Kidney glomerular epithelial cell (primary cell): ENCODE results near the gene LRRC4C.
A peak's percentile ranks its signal among the peaks of the same experiment; 100 is the strongest.

ENCODE experiments used
- DNase-seq: peaks from one replicate; lab custom pipeline; 2025; lab: John Stamatoyannopoulos, UW

The LRRC4C gene

DNA sequence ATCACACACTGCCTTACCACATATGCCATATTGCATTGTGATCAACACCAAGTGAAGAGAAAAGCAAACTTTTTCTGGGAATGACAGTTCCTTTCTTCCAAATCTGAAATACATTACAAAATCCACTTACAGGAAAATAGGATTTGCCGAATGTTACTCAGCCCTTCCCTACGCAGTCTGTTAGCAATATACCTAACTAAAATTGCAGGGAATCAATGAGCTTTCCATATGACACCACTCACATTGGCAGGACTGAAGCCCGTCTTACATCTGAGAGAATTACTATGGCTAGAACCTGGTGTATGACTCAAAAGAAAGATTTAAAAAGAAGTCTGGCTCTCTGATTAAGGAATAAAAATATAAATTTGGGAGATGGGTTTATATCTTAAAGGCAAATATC is 136.0 kb downstream of the LRRC4C start:
- DNase-seq, result no peak

DNA sequence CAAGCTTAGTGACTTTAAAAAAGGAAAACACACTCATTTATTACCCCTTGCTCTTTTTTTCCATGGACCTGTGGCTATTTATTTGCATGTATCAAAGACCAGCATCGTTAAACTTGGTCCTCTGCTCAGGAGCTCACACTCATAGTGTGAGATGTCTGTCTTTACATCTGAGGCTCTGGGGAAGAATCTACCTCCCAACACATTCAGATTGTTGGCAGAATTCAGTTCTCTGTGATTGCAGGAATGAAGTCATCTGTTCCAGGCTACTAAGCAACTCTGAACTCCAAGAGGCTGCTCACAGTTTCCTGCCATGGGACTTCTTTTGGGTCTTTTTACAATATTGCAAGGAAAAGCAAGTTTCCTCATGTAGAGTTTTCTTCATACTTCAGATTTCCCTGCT is 138.8 kb downstream of the LRRC4C start:
- DNase-seq, result no peak

DNA sequence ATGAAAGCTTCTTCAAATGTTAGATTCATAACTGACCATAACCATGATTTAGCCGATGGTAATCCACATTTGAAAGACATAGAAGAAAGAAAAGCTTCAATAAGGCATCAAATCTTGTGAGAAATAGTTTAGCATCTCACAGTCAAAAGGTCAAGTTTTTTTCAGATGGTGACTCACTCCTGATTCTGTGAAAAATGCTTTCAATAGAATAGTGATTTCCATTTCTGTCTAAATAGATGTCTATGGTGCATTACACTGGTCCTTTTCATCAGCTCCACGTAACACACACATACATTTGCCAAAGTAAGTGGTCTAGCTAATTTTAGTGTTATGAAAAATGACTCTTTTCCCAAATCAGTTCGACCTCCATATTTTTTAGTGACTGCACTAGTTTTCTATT is 139.2 kb downstream of the LRRC4C start:
- DNase-seq, result no peak

DNA sequence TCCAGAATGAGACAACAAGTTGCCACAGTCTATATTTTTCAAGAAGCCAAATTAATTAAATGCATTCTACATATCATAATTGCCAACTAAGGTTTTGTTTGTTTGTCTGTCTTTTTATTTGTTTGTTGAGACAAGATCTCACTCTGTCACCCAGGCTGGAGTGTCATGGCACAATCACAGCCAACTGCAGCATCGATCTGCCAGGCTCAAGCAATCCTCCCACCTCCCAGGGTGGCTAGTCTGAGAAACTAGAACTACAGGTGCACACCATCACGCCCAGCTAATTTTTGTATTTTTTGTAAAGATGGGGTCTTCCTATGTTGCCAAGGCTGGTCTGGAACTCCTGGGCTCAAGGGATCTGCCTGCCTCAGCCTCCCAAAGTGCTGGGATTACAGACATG is 140.0 kb downstream of the LRRC4C start:
- no peak for DNase-seq

DNA sequence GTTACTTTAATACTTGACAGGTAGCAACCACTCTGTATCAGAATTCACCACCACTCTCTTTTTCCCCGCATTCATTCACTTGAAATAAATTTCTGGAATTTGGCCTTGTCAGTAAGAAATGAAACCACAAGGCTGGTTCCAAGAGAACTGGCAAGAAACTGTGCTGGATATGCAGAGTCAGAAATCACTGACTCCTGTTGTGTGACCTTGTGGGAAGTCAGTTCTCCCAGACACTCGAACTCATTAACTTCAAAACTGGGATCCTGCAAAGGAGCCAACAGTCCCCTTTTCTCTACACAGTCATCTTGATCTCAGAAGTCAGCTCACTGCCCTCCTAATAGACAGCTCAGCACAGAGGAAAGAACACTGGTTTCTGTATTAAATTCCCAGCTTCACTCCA is 142.7 kb downstream of the LRRC4C start:
- peak; percentile 39 for DNase-seq

DNA sequence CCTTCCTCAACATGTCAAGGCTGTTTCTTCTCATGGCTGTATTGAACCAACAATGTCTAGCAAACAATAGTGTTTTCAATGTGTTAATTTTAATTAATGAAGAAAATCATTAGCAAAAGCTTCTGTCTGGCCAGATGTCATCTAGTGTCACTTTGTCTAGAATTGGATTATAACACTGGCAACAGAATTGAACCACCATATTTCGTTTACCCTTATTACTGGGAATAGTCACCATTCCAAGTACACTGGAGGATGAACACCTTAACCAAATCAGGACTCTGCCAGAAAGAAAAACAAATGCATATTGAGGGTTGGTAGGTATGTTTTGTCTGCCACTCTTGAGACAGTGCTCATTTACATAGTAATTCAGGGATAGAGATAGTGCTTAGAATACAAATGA is 146.2 kb downstream of the LRRC4C start:
- DNase-seq, result no peak

DNA sequence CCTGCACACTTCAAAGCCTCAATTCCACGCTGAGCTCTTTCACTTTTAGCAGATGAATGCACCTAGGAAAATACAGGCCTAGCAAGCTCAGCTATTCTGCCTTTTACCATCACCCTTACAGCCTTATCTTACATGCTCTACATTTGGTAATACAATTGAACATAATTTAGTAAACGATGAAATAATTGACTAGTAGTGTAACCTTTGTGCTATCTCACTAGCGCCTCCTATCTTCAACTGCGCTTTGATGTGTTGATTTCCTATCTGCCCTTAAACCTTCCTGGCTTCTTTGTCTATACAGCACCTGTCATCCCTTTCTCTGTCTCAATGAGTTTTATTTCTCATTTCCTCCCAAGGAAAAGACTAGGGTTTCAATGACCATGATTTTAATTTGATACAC is 149.7 kb downstream of the LRRC4C start:
- DNase-seq, result no peak

DNA sequence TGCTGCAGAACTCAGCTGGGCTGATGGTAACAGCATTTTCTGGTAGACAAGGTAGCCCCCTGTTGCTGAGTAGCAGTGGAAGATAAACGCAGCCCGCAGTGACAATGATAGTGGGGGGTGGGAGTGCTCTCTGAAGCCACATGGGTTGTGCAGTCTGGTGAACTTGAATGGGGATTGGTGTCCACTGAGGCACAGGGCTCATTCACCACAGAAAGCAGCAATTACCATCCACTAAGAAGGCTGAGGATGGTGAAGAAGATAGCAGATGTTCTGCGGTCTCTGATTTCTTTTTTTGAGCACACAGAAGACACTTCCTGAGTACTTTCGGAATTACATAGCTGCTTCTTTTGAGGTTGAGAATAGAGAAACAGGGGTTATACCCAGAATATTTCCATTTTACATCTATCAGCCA is 150.3 kb downstream of the LRRC4C start:
- no peak for DNase-seq

DNA sequence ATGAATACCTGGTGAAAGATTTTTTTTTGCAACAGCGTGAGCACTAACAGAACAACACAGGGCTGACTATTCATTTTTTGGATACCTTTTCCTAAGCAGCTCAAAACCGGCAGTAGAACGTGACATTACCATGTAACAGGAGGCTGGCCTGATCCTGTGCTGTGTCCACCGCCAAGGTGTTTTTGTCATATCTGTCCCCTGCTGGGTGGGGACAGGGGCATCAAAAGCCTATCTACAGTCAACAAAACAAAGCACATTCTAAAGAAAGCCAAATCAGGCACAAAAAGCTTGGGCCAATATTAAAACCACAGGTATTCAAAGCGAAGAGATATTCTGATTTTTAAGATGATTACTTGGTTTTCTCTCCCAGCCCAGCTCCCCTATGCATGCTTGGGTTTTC is 151.2 kb downstream of the LRRC4C start:
- DNase-seq, result no peak

DNA sequence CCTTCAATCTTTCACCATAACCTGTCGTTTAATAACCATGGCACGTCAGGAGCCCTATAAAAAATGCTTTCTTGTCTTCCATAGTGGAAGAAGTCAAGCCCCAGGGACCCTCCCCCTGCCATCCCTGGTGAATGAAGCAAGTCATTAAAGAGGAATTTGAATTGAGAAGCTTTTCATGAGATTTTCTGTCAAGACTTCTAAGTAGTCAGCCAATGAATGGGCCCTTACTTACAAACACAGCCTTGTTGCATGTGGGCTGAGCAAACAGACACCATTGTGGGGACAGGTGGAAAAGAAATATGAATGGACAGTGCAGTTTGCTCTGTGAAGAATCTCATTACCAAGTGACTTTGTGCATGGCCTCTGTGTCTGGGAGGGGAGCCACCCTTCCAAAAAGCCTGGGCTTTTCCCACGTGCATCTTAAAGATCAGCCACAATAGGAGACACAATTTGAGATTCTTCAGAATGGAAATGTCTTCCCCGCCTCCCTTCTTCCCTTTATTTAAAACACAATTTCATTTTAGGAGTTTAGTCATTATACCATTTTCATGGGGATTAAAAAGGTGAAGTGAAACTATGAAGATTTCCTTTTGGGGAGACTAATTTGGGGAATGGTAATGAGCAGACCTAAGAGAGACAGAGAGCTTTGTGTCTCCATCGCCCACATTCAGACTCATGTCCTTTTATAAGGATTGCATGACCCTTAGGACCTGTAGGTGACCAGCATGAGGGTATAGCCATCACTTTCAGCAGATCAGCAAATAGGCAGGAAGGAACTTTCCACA is 152.0 kb downstream of the LRRC4C start:
- no peak for DNase-seq

DNA sequence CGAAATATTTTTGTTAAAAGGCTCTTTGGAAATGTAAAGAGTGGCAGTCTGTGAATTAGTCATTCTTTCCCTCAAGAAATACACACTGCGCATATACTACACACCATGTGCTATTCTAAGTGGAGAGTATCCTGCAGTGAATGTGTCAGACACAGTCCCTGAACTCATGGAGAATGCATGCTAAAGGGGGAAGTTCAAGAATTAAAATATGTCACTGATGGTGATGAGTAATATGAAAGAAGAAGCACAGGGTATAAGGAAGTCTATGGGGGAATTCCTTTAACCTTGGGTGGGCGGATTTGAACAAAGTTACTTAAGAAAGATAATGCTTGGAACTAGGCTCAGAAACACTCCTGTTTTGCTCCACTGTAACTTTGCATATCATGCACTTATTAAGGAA is 153.0 kb downstream of the LRRC4C start:
- no peak for DNase-seq

DNA sequence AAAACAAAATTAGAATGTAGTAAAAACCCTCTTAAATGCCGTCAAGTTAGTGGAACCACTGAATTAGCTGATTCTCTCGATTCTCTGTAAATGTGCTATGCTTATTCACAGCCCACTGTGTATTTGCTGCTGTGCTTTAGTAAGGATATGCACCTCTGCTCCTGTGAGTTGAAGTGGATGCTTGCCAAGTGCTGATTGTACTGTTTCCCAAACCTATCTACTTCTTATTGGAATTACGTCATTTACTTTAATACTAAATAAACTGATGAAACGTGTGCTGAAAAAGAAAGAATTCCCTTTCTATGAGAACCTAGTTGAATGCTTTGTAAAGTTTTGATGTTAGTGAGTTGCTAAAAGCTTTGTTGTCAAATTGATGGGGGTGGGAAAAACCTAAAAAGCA is 158.4 kb downstream of the LRRC4C start:
- no peak for DNase-seq

DNA sequence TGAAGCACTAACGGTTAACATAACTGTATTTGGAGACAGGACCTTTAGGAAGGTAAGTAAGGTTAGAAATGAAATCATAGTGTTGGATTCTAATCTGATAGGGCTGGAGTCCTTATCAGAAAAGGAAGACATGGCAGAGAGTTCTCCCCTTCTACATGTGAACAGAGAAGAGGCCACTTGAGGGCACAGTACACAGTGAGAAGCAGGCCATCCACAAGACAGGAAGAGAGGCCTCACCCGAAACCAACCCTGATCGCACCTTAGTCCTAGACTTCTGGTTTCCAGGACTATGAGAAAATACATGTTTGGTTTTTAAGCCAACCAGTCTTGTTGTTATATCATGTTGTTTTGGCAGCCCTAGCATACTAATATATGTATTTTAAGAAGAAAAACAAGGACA is 170.0 kb downstream of the LRRC4C start:
- no peak for DNase-seq

DNA sequence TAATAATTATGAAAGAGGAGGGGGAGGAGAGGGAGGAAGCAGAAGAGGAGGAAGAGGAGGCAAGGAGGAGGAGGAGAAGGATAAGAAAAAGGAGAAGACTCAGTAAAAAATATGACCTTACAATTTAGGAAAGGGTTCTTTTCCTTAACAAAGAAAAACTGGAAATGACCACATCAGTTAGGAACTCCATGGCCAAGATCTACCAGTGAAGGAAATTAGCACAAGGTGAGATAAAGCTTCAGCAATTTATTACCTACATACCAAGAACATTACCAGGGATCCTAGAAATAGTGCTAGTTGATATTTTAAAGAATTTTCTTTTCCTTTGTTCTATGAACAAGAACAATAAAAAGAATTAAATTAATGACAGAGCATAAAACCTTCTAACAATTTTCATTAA is 172.7 kb downstream of the LRRC4C start:
- peak; percentile 23 for DNase-seq

DNA sequence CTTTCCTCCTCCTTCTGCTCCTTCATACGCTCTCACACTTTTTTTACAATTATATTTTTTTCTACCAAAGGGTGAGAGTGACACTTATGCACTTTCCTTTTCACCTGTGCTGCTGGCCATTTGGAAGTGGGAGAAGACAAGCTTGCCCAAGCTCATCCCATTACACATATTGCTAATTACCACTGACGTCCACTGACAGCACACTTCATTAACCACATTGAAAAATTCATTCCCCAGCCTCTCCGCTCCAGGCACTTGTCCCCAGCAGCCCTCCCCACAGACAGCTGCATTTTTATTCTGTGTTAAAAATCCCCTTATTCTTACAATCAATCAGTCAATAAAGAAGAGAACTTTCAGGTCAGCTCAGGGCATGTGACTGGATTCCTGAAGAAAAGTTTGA is 175.1 kb downstream of the LRRC4C start:
- no peak for DNase-seq

DNA sequence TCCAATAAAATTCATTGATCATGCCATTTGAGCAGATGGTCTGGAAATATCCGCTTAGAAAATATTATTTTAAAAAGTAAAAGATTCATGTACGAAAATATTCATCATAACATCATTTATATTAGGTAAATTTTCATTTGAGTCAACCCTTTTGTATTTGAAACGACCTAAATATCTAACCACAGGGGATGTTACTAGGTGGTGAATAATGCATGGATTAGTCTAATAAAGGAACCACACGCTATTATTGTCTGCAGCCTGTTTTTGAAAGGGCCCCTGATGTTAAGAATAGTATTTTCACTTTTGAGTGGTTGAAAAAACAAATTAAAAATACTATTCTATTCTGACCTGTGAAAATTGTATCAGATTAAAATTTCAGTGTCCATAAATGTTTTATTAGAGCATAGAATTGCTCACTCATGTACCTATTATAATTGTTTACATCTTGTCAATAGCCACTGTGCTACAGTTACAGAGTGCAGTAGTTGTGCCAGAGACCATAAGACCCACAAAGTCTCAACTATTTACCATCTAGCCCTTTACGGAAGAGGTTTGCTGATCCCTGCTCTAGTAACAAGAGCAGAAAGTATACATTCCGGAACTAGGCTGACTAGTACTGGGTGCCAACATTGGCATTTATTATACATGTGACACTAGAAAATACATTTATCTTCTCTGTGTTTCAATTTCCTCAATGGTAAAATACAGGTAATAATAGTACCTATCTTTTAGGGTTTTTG is 176.1 kb downstream of the LRRC4C start:
- DNase-seq, result no peak

DNA sequence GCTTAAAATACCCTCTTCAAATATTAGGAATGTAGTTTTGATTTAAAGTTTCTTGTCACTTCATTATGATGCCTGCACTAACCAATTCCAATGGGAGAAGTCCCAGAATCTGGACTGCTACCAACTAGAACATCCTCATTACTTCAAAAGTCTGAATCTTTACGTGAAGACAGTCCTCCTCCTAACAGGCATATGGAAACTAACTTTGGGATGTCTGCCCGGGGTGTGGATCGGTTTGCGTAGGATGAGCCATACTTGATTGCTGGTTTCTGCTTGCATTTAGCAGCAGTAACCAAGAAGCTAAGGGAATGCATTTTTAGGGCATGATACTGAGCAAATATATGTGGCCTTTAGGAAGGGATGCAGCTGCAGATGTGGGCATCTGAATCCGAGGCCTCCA is 177.1 kb downstream of the LRRC4C start:
- DNase-seq, result no peak

DNA sequence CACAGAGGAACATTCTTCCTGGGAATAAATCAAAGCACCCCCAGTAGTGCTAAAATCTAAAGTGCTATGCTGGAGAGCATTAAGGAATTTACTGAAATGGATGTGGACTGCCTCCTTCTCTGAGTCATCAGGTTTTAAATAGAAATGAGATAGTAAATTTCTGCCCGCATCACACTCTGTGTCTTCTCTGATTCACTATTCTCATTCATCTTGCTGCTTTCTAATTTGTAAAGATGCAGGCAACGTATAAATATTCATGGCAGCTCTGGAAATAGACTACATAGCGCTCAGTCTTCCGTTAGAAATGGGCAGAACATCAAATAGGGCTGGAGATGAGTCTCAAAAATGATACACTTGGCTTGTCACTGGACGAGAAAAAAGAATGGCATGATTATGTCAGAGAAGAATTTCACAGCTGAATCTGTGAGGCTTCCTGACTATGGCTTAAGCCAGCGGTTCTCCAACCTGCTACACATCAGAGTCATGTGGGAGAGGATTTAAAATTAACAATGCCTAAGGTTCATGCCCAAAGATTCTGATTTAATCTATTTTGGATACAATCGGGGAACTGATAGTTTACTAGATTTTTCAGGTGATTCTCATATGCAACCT is 178.2 kb downstream of the LRRC4C start:
- peak; percentile 83 for DNase-seq

DNA sequence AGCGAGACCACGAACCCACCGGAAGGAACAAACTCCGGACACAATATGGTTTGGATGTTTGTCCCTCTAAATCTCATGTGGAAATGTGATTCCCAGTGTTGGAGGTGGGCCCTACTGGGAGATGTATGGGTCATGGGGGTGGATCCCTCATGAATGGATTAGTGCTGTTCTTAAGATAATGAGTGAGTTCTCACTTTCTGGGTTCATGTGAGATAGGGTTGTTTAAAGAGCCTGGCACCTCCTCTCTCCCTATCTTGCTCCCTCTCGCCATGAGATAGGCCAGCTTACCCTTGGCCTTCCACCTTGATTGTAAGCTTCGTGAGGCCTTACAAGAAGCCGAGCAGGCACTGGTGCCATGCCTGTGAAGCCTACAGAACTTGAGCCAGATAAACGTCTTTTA is 184.6 kb downstream of the LRRC4C start:
- no peak for DNase-seq

DNA sequence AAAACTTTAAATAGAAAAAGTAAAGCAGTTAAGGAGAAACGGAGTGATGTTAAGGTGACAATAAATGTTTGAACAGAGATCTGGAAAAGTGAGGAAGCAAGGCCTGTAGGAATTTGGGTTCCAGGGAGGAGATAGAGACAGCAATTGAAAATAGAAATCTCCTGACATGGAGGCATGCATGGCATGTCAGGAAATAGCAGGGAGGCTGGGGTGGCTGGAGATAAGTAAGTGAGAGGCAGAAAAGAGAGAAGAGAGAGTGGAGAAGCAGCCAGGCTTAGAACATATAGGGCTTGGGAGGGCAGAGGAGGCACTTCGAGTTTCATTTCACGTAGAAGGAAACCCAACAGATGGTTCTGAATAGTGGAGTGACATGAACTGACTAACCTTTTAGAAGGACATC is 185.5 kb downstream of the LRRC4C start:
- no peak for DNase-seq

DNA sequence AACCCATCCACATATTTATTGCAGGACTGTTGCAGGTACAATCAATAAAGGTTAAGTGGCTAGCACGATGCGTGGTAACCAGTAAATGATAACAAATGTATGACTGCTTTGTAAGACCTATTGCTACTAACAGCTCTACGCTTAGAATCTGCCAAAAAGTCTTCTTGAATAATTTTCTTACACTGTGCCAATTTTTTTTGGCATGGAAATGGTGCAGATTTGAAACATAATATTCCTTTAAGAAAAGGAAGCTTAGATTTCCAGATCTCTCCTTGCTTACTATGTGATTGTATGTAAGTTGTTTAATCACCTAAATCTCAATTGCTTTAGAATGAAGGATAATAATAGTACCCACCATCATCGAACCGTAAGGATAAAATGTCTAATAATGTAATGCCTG is 192.0 kb downstream of the LRRC4C start:
- no peak for DNase-seq

DNA sequence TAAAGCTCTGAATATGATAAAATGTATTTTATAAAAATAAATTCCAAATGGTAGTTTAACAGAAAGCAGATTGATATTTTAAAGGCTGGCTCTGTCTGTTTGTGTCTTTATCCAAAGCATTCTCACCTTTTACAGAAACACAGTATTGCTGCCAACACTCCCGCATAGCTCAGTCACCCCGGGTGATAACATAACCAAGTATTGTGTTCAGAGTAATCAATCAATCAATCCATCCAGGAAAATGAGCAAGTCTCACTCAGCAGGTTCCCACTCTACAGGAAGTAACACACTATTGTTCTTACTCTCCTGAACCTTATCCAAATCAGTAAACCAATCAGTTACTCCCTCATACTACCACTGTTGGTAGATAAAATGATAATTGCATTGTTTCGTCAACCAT is 203.4 kb downstream of the LRRC4C start:
- no peak for DNase-seq

DNA sequence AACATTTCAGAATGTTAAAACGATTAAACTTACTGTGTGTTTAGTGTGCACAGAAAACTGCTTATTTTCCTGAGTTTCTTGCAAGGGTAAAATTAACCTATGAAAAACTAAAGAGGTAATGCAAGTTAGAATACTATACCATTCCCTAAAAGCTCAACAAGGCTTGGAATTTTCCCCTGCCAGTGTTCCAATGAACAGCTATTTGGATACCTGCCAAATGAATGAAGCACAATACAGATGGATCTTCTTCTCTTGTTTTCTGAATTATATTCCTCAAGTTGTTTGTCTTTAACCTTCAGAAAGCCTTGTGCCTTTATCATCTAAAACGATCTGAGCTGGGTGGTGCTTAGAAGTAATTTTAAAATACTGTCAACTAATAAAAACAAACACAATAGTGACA is 204.5 kb downstream of the LRRC4C start:
- no peak for DNase-seq
